K562 (cell line): Measurements from ENCODE around the gene SNX4. TPM values are rescaled to one million over a fixed set of nuclear protein-coding genes. Genes with fewer than 3 reads are reported as not detected.

Experiments used
- BHLHE40 ChIP-seq: IDR thresholded peaks from 2 replicates; pipeline ENCODE4 v1.6.1; 2011; ENCODE audit warnings: low read length, improper control_type of control experiment
- CAMTA2 ChIP-seq: fragments of 250-450 bp; sonication (Bioruptor Pico); conservative IDR thresholded peaks from 2 replicates; pipeline ENCODE4 v1.5.1; 2022
- CEBPZ ChIP-seq: fragments of 150-350 bp; IDR thresholded peaks from 2 replicates; pipeline ENCODE4 v1.6.1; 2014; ENCODE audit warnings: low read depth, mild to moderate bottlenecking, low read length, borderline replicate concordance
- ERF ChIP-seq: fragments of 450-650 bp; formaldehyde crosslinking; IDR thresholded peaks from 2 replicates; pipeline ENCODE4 v1.4.0; 2020; ENCODE audit warnings: mild to moderate bottlenecking, mixed read lengths
- ETS2 ChIP-seq: IDR thresholded peaks from 2 replicates; pipeline ENCODE4 v1.6.1; 2016; ENCODE audit warnings: borderline replicate concordance, missing genetic modification characterization, mild to moderate bottlenecking, moderate library complexity, missing compliant biosample characterization; ENCODE audit not compliant: poor library complexity, severe bottlenecking
- ETV5 ChIP-seq: sonication (generic); formaldehyde crosslinking; IDR thresholded peaks from 2 replicates; pipeline ENCODE4 v1.4.0; 2020; ENCODE audit warnings: low read depth, mild to moderate bottlenecking, missing genetic modification reagents
- FIP1L1 ChIP-seq: fragments of 200-400 bp; formaldehyde crosslinking; IDR thresholded peaks from 2 replicates; pipeline ENCODE4 v1.6.1; 2018; ENCODE audit warnings: mild to moderate bottlenecking, low read depth, low read length; ENCODE audit not compliant: poor library complexity, severe bottlenecking
- FOXK1 ChIP-seq: sonication (generic); formaldehyde crosslinking; IDR thresholded peaks from 2 replicates; pipeline ENCODE4 v1.8.0; 2022; ENCODE audit warnings: missing genetic modification reagents, mild to moderate bottlenecking, borderline replicate concordance
- GTF2F1 ChIP-seq: IDR thresholded peaks from 2 replicates; pipeline ENCODE4 v1.6.1; 2011; ENCODE audit warnings: low read depth, low read length, improper control_type of control experiment
- HNRNPL ChIP-seq: fragments of 200-400 bp; formaldehyde crosslinking; IDR thresholded peaks from 2 replicates; pipeline ENCODE4 v1.6.1; 2017; ENCODE audit warnings: low read depth, mild to moderate bottlenecking, low read length
- ILK ChIP-seq: fragments of 450-650 bp; IDR thresholded peaks from 2 replicates; pipeline ENCODE4 v1.6.1; 2016; ENCODE audit warnings: missing genetic modification characterization, low read depth, mild to moderate bottlenecking, missing compliant biosample characterization, moderate library complexity, borderline replicate concordance
- MEF2D ChIP-seq: conservative IDR thresholded peaks from 2 replicates; pipeline ENCODE4 v1.6.1; 2016; ENCODE audit warnings: low read depth, missing genetic modification characterization, missing compliant biosample characterization
- NCOA4 ChIP-seq: fragments of 450-650 bp; IDR thresholded peaks from 2 replicates; pipeline ENCODE4 v1.6.1; 2018; ENCODE audit warnings: mild to moderate bottlenecking; ENCODE audit not compliant: partially characterized antibody
- SNRNP70 ChIP-seq: fragments of 200-400 bp; formaldehyde crosslinking; optimal IDR thresholded peaks from 2 replicates; pipeline ENCODE3; 2017; ENCODE audit warnings: low read depth, low read length
- SOX6 ChIP-seq: fragments of 450-650 bp; IDR thresholded peaks from 2 replicates; pipeline ENCODE4 v1.6.1; 2014; ENCODE audit warnings: mild to moderate bottlenecking
- SP1 ChIP-seq: sonication (generic); formaldehyde crosslinking; IDR thresholded peaks from 2 replicates; pipeline ENCODE4 v1.8.1; 2022; ENCODE audit warnings: mild to moderate bottlenecking, missing genetic modification reagents
- SRSF1 ChIP-seq: fragments of 200-400 bp; formaldehyde crosslinking; IDR thresholded peaks from 2 replicates; pipeline ENCODE4 v1.6.1; 2017; ENCODE audit warnings: mild to moderate bottlenecking, low read depth, low read length, moderate library complexity
- STAT5A ChIP-seq: IDR thresholded peaks from 2 replicates; pipeline ENCODE4 v1.6.1; 2012; ENCODE audit warnings: low read length, inconsistent platforms, borderline replicate concordance
- TAF1 ChIP-seq: IDR thresholded peaks from 2 replicates; pipeline ENCODE4 v1.6.1; 2011; ENCODE audit warnings: mild to moderate bottlenecking, low read length, moderate library complexity; ENCODE audit not compliant: insufficient read depth, control insufficient read depth, severe bottlenecking; ENCODE audit errors: extremely low read depth
- TCF7L2 ChIP-seq: fragments of 150-350 bp; IDR thresholded peaks from 2 replicates; pipeline ENCODE4 v1.6.1; 2016; ENCODE audit warnings: low read depth, mild to moderate bottlenecking, low read length, moderate library complexity
- ZC3H11A ChIP-seq: IDR thresholded peaks from 2 replicates; pipeline ENCODE4 v1.6.1; 2012; ENCODE audit warnings: low read depth, low read length, improper control_type of control experiment
- ZNF197 ChIP-seq: fragments of 200-800 bp; sonication (Bioruptor generic); IDR thresholded peaks from 2 replicates; pipeline ENCODE4 v1.6.1; 2016; ENCODE audit warnings: low read depth, missing genetic modification characterization, missing compliant biosample characterization
- ZNF253 ChIP-seq: fragments of 250-450 bp; sonication (Bioruptor Pico); conservative IDR thresholded peaks from 2 replicates; pipeline ENCODE4 v1.6.1; 2021; ENCODE audit warnings: mild to moderate bottlenecking
- ZNF316 ChIP-seq: fragments of 450-650 bp; IDR thresholded peaks from 2 replicates; pipeline ENCODE4 v1.6.1; 2016
- ZNF511 ChIP-seq: sonication (generic); formaldehyde crosslinking; IDR thresholded peaks from 2 replicates; pipeline ENCODE4 v1.8.0; 2022; ENCODE audit warnings: mild to moderate bottlenecking, missing genetic modification reagents
- ZNF586 ChIP-seq: fragments of 450-650 bp; formaldehyde crosslinking; conservative IDR thresholded peaks from 2 replicates; pipeline ENCODE4 v1.4.0; 2020; ENCODE audit warnings: mild to moderate bottlenecking, moderate library complexity
- polyA plus RNA-seq, 8 experiments: library from polyadenylated mRNA; depleted of rRNA in 4 of 8; stranded (reverse) in 5 of 8; unstranded in 3 of 8; fragments of >200 nt; fragmentation: Nextera tagmentation in 2 of 8; fragmentation: Illumina TruSeq in 1 of 8; extraction: Ambion mirVana in 2 of 8; extraction: Trizol in 1 of 8; gene quantifications; 2 replicates each; pipeline versions ENCODE4 v1.2.1 to v1.2.3, GENCODE V29; 2011 to 2014; ENCODE audit warnings: inconsistent platforms in 1 of 8, missing spikeins in 1 of 8
- total RNA-seq, 7 experiments: library from RNA; depleted of rRNA in 6 of 7; stranded (reverse); fragments of >200 nt in 6 of 7; fragmentation: Illumina TruSeq in 2 of 7; extraction: Trizol in 2 of 7; gene quantifications; 2 replicates each; pipeline versions ENCODE4 v1.2.1 to v1.2.3, GENCODE V29; 2011 to 2021; ENCODE audit warnings: low replicate concordance in 1 of 7

SNX4 gene
- total and polyA plus RNA-seq, 9 of the 15 experiments (the other 6 are each of a cell fraction or from before 2014, with no cell fraction given) = 11.4 to 40.3 (median 30.0) TPM

GRCh38 chr3:125433091-125433534 lies 86.9 kb downstream of the SNX4 start (continued):
- TF ChIP-seq ETS2 (tag) = no peak
- TF ChIP-seq FIP1L1 = no peak
- no peak for TF ChIP-seq SNRNP70
- TF ChIP-seq ZNF197 = 0 out of 2 replicates have a peak, but pooled peaks have one; percentile 50
- 0 out of 2 replicates have a peak, but pooled peaks have one; percentile 55 for TF ChIP-seq MEF2D (tag)
- TF ChIP-seq ZNF586 = no peak
- TF ChIP-seq BHLHE40 = peak; percentile 89
- no peak for TF ChIP-seq TCF7L2
- TF ChIP-seq CEBPZ = no peak
- TF ChIP-seq SOX6 = peak; percentile 97
- no peak for TF ChIP-seq CAMTA2
- TF ChIP-seq ZNF253 = no peak
- no peak for TF ChIP-seq GTF2F1
- TF ChIP-seq HNRNPL = no peak
- no peak for TF ChIP-seq ZC3H11A
- no peak for TF ChIP-seq ERF (CRISPR knock-in tag)
- TF ChIP-seq NCOA4 = peak; percentile 66
- TF ChIP-seq ILK (tag) = no peak
- no peak for TF ChIP-seq FOXK1 (CRISPR knock-in tag)
- TF ChIP-seq ZNF316 = peak; percentile 40; the same call in 1 of the 2 replicates
- peak; percentile 58 for TF ChIP-seq SP1 (CRISPR knock-in tag)
- TF ChIP-seq SRSF1 = no peak
- no peak for TF ChIP-seq ZNF511 (CRISPR knock-in tag)
- peak; percentile 53 for TF ChIP-seq TAF1
- TF ChIP-seq STAT5A = peak; percentile 97
- peak; percentile 77 for TF ChIP-seq ETV5 (CRISPR knock-in tag)
